NCI-H446 treated with DMSO at 0.1 percent for 48 hours (cell line): ENCODE measurements around the gene MSMB.
"Not testable (repeated sequence)": the region's sequence is repeated elsewhere in the genome, so short reads cannot be mapped to it uniquely, and the experiment has no call there.

Source experiments
- DNase-seq: peaks from one replicate; lab custom pipeline; 2025; lab: John Stamatoyannopoulos, UW

The MSMB gene

GRCh38 chr10:46006219-46006618 is 39.9 kb downstream of the MSMB start:
- DNase-seq, result no peak

GRCh38 chr10:46005383-46005782 is 40.7 kb downstream of the MSMB start:
- DNase-seq, result no peak

- DNase-seq, result no peak
Measured at GRCh38 chr10:46004963-46005362, 41.1 kb downstream of the MSMB start.

GRCh38 chr10:46002916-46003693 is 43.0 kb downstream of the MSMB start:
- DNase-seq, result no peak

- not testable (repeated sequence) for DNase-seq
Measured at GRCh38 chr10:46002189-46002687, 43.8 kb downstream of the MSMB start.

- DNase-seq, result no peak
Measured at GRCh38 chr10:46001187-46001756, 44.8 kb downstream of the MSMB start.

- no peak for DNase-seq
Measured at GRCh38 chr10:46000538-46000937, 45.5 kb downstream of the MSMB start.

- DNase-seq, result not testable (repeated sequence)
Measured at GRCh38 chr10:45999955-46000354, 46.1 kb downstream of the MSMB start.

- no peak for DNase-seq
Measured at GRCh38 chr10:45997994-45998763, 47.9 kb downstream of the MSMB start.

GRCh38 chr10:45997557-45997956 is 48.5 kb downstream of the MSMB start:
- DNase-seq, result no peak

GRCh38 chr10:45985590-45985989 is 60.5 kb downstream of the MSMB start:
- DNase-seq, result not testable (repeated sequence)

- DNase-seq, result not testable (repeated sequence)
Measured at GRCh38 chr10:45984473-45984872, 61.6 kb downstream of the MSMB start.

- not testable (repeated sequence) for DNase-seq
Measured at GRCh38 chr10:45983538-45984186, 62.4 kb downstream of the MSMB start.
